ENCODE measurements around the gene PCCA. TPM values are rescaled to one million over a fixed set of nuclear protein-coding genes. Genes with fewer than 3 reads are reported as not detected.
"Not testable (repeated sequence)": the region's sequence is repeated elsewhere in the genome, so short reads cannot be mapped to it uniquely, and the experiment has no call there.

PCCA gene
- total RNA-seq, 4 donors from 2014 or later, result 46.9 to 66.0 (median 49.4) TPM

GRCh38 chr13:100378533-100378932, 289.6 kb downstream of the PCCA start:
- Histone ChIP-seq H3K4me1 (no peaks in the 10 kb centered on the region), H3K9me3 (peaks cover 0 to 12% (median 0%) of the 10 kb centered on the region in 4 donors), H3K27ac (no peak overlapping the region), H3K4me3 (no peak overlapping the region), H3K27me3 (no peaks in the 10 kb centered on the region), H3K36me3 (no peaks in the 10 kb centered on the region)
- TF ChIP-seq POLR2A (IDR thresholded peaks at IDR 0.05), result no peak
- TF ChIP-seq, protein P1, sequence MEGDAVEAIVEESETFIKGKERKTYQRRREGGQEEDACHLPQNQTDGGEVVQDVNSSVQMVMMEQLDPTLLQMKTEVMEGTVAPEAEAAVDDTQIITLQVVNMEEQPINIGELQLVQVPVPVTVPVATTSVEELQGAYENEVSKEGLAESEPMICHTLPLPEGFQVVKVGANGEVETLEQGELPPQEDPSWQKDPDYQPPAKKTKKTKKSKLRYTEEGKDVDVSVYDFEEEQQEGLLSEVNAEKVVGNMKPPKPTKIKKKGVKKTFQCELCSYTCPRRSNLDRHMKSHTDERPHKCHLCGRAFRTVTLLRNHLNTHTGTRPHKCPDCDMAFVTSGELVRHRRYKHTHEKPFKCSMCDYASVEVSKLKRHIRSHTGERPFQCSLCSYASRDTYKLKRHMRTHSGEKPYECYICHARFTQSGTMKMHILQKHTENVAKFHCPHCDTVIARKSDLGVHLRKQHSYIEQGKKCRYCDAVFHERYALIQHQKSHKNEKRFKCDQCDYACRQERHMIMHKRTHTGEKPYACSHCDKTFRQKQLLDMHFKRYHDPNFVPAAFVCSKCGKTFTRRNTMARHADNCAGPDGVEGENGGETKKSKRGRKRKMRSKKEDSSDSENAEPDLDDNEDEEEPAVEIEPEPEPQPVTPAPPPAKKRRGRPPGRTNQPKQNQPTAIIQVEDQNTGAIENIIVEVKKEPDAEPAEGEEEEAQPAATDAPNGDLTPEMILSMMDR (IDR thresholded peaks at IDR 0.05), result no peak
- DNase-seq, result no peak

GRCh38 chr13:100381595-100382224, 292.8 kb downstream of the PCCA start:
- Histone ChIP-seq H3K36me3 (peaks cover 0 to 5% (median 0%) of the 10 kb centered on the region in 3 donors), H3K4me1 (no peaks in the 10 kb centered on the region), H3K27ac (no peak overlapping the region), H3K9me3 (peaks cover 0 to 6% (median 0%) of the 10 kb centered on the region in 4 donors), H3K27me3 (no peaks in the 10 kb centered on the region), H3K4me3 (no peak overlapping the region)
- DNase-seq, result no peak
- TF ChIP-seq, protein P1 (IDR thresholded peaks at IDR 0.05), result no peak
- no peak for TF ChIP-seq POLR2A (IDR thresholded peaks at IDR 0.05)

DNA sequence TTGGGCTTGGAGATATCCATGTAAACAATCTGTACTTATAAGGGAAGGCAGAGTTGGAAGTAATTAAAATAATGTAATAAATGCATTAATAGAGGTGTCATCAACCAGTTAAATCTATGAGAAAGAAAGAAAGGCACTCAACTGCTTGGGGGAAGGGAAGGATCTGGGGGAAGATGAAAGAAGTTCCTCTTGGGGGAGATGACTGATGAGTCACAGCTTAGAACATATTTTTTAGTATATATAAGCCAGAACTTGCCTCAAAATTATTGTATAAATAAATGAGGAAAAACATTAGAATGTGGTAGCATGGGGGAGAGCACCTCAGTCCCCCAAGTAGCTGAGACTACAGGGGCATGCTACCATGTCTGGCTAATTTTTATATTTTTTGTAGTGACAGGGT, 293.9 kb downstream of the PCCA start:
- DNase-seq, result no peak
- H3K4me3 ChIP-seq, result no peak overlapping the region
- H3K27ac ChIP-seq, result no peak overlapping the region
- H3K9me3 ChIP-seq, result no peaks in the 10 kb centered on the region
- TF ChIP-seq POLR2A (IDR thresholded peaks at IDR 0.05), result no peak
- TF ChIP-seq, protein P1 (IDR thresholded peaks at IDR 0.05), result no peak
- H3K27me3 ChIP-seq, result no peaks in the 10 kb centered on the region
- H3K36me3 ChIP-seq, result peaks cover 0 to 9% (median 0%) of the 10 kb centered on the region in 3 donors
- H3K4me1 ChIP-seq, result no peaks in the 10 kb centered on the region

DNA sequence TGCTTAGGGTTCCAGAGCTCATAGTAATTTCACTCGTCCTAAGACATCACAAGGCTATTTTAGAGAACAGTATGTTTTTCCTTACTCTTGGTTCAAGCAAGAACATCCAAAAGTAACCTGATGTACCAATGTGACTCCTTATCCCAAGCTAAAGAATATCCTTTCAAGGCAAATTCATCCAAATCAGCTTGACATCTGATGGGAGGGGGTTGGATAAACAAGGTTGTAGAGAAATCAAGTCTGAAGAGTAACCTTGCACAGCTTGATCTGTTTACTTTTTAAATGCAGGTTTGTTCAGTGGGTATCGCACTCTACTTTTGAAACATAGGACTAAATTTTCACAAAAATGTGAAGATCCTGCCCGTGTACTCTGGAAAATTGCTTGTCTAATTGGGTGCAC, 298.5 kb downstream of the PCCA start:
- Histone ChIP-seq H3K27me3 (no peaks in the 10 kb centered on the region), H3K4me1 (no peaks in the 10 kb centered on the region), H3K4me3 (no peak overlapping the region), H3K27ac (no peak overlapping the region), H3K9me3 (no peaks in the 10 kb centered on the region), H3K36me3 (peaks cover 0 to 9% (median 0%) of the 10 kb centered on the region in 3 donors)
- TF ChIP-seq, protein P1 (IDR thresholded peaks at IDR 0.05), result no peak
- TF ChIP-seq POLR2A (IDR thresholded peaks at IDR 0.05), result no peak
- no peak for DNase-seq

- H3K36me3 ChIP-seq, H3K4me3 ChIP-seq, H3K4me1 ChIP-seq, H3K27me3 ChIP-seq, H3K27ac ChIP-seq, H3K9me3 ChIP-seq, DNase-seq: not testable (repeated sequence)
These were observed 299.3 kb downstream of the PCCA start for GRCh38 chr13:100388150-100388549.

DNA sequence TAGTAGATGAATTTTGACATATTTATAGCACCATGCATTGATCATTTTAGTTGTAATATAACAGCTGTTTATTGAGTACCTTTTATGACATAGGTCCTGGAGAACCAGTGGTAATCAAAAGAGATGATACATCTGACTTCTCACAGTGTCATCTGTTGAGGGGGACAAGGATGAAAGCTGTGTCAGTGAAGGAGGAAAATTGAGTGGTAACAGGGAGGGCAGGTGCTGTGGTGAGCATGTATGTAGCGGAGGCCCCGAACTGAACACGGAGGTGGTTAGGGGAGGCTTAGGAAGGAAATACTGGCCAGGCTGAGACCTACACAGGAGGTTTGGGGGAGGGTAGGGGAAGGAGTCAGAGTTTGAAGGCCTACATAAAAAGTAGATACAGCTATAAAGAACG, 300.0 kb downstream of the PCCA start:
- Histone ChIP-seq H3K36me3 (peaks cover 0 to 9% (median 0%) of the 10 kb centered on the region in 3 donors), H3K27ac (no peak overlapping the region), H3K4me1 (no peaks in the 10 kb centered on the region), H3K9me3 (no peaks in the 10 kb centered on the region), H3K4me3 (no peak overlapping the region), H3K27me3 (no peaks in the 10 kb centered on the region)
- TF ChIP-seq, protein P1 (IDR thresholded peaks at IDR 0.05), result no peak
- no peak for TF ChIP-seq POLR2A (IDR thresholded peaks at IDR 0.05)
- DNase-seq, result no peak

All from Peyer's patch (tissue), 4 donors.